Measurements from ENCODE around the gene MYOF.
"Not testable (repeated sequence)": the region's sequence is repeated elsewhere in the genome, so short reads cannot be mapped to it uniquely, and the experiment has no call there.

The MYOF gene

DNA sequence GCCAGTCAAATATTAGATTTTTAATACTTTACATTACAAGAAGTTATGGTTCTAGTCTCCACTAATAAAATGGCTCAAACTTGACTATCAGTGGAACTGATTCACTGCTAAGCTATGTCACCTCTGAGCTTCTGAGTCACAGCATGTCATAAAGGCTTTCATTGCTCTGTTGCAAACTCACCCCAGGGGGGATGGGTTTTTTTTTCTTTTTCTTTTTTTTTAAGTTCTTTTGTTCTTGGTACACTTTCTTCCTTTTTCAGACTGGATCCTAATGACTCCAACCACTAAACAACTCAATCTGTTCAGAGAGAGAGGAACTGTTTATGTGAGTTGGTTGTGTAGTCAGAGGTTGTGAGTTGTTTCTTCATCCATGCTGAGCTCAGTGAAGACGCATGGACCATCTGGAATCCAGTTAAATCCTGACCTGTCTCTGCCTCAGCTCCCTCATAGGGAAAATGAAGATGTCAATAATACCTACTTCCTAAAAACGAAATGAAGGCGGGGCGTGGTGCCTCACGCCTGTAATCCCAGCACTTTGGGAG, 11.0 kb downstream of the MYOF start:
- TF ChIP-seq ZNF274 (IDR thresholded peaks at IDR 0.05; ENCODE audit: low read depth, low read length) = no peak
- H3K4me3 ChIP-seq (ENCODE audit: low read length) = no peak overlapping the region

DNA sequence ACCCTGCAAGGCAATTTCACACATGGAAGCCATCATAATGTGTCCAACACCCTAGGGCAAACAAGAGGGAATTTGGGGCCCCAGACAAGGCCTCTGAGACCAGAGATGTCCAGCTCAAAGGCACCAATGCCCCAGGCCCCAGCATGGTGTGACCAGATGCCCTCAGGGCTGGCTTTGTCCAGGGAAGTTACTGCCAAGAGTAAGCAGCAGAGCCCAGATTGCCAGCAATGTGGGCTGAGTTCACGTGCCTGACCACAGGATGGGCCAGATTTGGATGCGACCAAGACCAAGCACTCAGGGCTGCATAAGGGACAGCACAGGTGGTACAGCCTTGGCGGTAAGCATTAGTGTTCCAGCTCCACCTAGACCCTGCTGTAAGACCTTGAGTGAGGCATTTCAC, 12.7 kb downstream of the MYOF start:
- H3K4me3 ChIP-seq (ENCODE audit: low read length) = no peak overlapping the region

GRCh38 chr10:93468461-93469213, 13.5 kb downstream of the MYOF start:
- no peak for TF ChIP-seq ZNF274 (IDR thresholded peaks at IDR 0.05; ENCODE audit: low read depth, low read length)
- no peak overlapping the region for H3K4me3 ChIP-seq (ENCODE audit: low read length)

More for the DNA sequence above, 12.7 kb downstream of the MYOF start:
- TF ChIP-seq ZNF274 (IDR thresholded peaks at IDR 0.05; ENCODE audit: low read depth, low read length) = no peak

- not testable (repeated sequence) for H3K4me3 ChIP-seq (ENCODE audit: low read length)
Measured at GRCh38 chr10:93467635-93468034, 14.5 kb downstream of the MYOF start.

- no peak overlapping the region for H3K4me3 ChIP-seq (ENCODE audit: low read length)
- no peak for TF ChIP-seq ZNF274 (IDR thresholded peaks at IDR 0.05; ENCODE audit: low read depth, low read length)
Measured at GRCh38 chr10:93465806-93466675, 16.1 kb downstream of the MYOF start.

DNA sequence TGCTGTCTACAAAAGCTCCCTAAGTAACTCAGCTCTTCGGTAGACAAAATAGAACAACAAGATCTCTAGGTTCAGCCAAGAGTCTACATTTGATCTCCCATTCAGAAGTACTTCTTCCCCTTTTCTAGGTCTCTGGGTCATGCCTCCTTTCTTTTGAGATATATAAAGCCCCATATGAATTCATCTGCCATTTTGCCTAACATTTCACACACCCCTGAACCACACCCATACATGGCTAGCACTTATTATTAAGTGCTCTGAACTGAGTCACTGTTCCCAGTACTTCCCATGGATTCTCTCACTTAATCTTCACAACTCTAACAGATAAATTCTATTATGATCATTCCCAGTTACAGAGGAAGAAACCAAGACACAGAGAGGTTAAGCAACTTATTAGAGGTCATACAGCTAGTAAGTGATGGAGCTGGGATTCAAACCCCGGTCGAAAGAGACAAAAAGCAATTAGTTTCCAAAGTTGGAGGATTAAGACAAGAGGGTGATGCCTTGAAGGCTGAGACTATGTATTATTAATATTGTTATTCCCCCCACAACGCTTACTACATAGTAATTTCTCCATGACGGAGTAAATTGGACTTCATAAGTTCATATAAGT, 17.3 kb downstream of the MYOF start:
- H3K4me3 ChIP-seq (ENCODE audit: low read length) = no peak overlapping the region
- no peak for TF ChIP-seq ZNF274 (IDR thresholded peaks at IDR 0.05; ENCODE audit: low read depth, low read length)

GRCh38 chr10:93463723-93464476, 18.2 kb downstream of the MYOF start:
- TF ChIP-seq ZNF274 (IDR thresholded peaks at IDR 0.05; ENCODE audit: low read depth, low read length) = no peak
- H3K4me3 ChIP-seq (ENCODE audit: low read length) = no peak overlapping the region

DNA sequence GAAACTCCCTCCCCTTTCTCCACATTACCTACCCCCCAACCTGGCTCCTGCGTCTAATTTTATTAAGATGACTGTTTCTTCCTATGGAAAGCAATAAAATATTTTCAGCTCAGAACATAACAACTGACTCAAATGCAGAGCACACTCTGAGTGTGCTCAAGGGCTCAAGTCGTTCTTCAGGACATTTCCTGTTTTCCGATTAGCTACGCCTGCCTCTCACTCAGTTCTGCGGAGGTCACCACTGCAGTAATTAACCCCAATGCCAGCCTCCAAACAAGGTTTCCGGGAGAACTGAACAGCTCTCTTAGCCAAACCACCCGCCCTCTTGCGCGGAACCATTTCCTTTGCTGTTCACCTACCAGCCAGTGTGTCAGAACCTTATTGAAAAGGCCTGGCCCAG, 19.3 kb downstream of the MYOF start:
- no peak for TF ChIP-seq ZNF274 (IDR thresholded peaks at IDR 0.05; ENCODE audit: low read depth, low read length)

GRCh38 chr10:93462371-93462770, 19.8 kb downstream of the MYOF start:
- no peak overlapping the region for H3K4me3 ChIP-seq (ENCODE audit: low read length)

More for the DNA sequence above, 19.3 kb downstream of the MYOF start:
- H3K4me3 ChIP-seq (ENCODE audit: low read length) = no peak overlapping the region

GRCh38 chr10:93461807-93462178, 20.3 kb downstream of the MYOF start:
- H3K4me3 ChIP-seq (ENCODE audit: low read length) = no peak overlapping the region

More at GRCh38 chr10:93462371-93462770, 19.8 kb downstream of the MYOF start:
- no peak for TF ChIP-seq ZNF274 (IDR thresholded peaks at IDR 0.05; ENCODE audit: low read depth, low read length)

GRCh38 chr10:93461109-93461806, 20.9 kb downstream of the MYOF start:
- H3K4me3 ChIP-seq (ENCODE audit: low read length) = no peak overlapping the region
- no peak for TF ChIP-seq ZNF274 (IDR thresholded peaks at IDR 0.05; ENCODE audit: low read depth, low read length)

More at GRCh38 chr10:93461807-93462178, 20.3 kb downstream of the MYOF start:
- TF ChIP-seq ZNF274 (IDR thresholded peaks at IDR 0.05; ENCODE audit: low read depth, low read length) = no peak

DNA sequence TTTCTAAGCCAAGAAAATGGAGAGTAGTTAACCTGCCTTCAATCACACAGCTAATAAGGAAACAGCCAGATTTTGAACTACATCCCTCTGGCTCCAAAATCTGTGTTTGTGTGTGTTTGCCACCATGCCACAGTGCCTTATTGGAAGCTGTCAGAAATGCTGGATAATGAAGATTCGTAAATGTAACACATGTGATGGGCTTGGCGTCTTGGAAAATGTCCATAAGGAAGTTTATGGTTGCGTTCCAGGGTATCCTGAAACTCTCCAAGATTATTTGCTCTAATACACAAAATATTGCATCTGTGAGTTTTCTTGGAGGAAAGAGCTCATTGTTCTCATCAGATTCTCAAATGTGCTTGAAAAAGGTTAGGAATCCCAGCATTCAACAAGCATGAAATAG, 22.7 kb downstream of the MYOF start:
- TF ChIP-seq ZNF274 (IDR thresholded peaks at IDR 0.05; ENCODE audit: low read depth, low read length) = no peak

DNA sequence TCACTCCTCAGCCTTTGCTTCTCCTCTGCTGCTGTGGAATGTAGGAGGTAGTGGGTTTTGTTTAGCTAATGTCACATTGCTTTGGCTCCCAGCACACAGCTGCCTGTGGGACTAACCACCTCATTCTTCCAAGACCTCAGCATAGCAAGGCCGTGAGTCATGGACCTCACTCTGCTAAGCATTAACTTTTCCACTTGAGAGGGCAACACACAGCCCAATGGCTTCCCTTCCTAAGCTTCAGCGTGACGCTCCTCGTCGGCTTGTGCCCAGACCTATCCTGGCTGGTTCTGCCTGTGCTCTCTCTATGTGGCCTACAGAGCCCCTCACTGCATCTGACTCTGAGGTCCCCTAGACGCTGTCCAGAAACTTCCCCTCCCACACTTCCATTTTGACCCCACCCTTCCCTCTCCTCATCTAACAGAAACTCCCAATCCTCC, 23.3 kb downstream of the MYOF start:
- H3K4me3 ChIP-seq (ENCODE audit: low read length) = no peak overlapping the region

More for the DNA sequence above, 22.7 kb downstream of the MYOF start:
- no peak overlapping the region for H3K4me3 ChIP-seq (ENCODE audit: low read length)

More for the DNA sequence above, 23.3 kb downstream of the MYOF start:
- TF ChIP-seq ZNF274 (IDR thresholded peaks at IDR 0.05; ENCODE audit: low read depth, low read length) = no peak
